IPS-18c (cell line): ENCODE measurements around the gene ANXA3.

Experiments
- H3K4me3 ChIP-seq: 2 replicates; pipeline ENCODE4 v1.7.0; 2013; ENCODE audit warnings: low read depth, mild to moderate bottlenecking, low read length, moderate library complexity; ENCODE audit not compliant: insufficient read depth
- H3K9me3 ChIP-seq: one replicate; pipeline ENCODE4 v1.6.1; 2013; ENCODE audit warnings: mild to moderate bottlenecking, low read length, moderate library complexity; ENCODE audit not compliant: control insufficient read depth, insufficient read depth

ANXA3 gene

DNA sequence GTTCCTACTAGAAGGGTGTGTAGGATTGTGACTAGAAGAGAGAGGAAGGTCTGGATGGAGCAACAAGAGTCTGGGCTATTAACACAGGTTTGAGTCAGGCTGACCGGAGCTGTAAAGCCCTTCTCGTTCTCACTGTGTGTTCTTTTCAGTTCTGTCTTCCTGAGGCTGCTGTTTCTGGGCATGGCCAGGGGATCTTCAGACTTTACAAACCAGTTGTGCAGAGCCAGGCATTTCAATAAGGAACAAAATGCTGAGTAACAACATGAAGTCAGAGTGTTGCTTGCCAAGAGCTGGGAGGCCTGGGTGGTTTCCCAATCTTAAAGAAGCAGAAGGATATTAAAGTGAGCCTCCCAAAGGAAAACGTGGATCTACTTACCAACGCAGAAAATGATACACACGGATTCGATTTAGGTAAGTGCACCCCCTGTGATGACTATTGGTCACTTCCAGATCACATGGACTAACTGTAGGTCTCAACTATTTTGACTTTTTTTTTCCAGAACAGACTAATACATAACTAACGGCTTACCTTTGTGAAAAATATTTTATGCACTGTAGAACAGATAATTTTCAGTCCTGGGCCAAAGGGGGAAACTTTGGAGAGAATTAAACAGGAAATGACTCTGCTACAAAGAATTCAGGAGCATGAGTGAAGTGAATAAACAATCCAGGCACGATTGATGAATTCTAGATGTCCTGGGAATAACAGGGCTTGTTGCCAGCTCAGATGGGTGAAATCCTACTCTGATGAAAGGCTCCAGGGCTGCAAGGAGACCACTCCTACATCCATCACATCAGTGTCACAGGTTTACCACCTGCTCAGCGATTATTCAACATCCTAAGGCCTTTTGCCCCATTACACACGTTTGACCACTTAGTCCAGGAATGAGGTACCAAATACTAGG, 94.5 kb downstream of the ANXA3 start:
- H3K4me3 ChIP-seq = no peak overlapping the region
- no peaks in the 10 kb centered on the region for H3K9me3 ChIP-seq

DNA sequence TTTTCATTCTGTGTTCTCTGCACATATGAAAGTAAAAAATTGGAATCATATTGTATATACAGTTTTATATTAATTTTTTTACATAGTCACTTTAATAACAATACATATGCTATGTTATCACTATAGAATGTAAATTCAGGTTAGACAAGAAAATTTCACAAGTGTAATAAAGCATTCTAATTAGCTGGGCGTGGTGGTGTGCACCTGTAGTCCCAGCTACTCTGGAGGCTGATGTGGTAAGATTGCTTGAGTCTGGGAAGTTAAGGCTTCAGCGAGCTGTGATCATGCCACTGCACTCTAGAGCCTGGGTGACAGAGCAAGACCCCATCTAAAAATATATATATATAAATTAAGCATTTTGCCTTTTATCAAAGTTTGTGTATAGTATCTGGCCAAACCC, 95.7 kb downstream of the ANXA3 start:
- no peaks in the 10 kb centered on the region for H3K9me3 ChIP-seq
- H3K4me3 ChIP-seq = no peak overlapping the region

DNA sequence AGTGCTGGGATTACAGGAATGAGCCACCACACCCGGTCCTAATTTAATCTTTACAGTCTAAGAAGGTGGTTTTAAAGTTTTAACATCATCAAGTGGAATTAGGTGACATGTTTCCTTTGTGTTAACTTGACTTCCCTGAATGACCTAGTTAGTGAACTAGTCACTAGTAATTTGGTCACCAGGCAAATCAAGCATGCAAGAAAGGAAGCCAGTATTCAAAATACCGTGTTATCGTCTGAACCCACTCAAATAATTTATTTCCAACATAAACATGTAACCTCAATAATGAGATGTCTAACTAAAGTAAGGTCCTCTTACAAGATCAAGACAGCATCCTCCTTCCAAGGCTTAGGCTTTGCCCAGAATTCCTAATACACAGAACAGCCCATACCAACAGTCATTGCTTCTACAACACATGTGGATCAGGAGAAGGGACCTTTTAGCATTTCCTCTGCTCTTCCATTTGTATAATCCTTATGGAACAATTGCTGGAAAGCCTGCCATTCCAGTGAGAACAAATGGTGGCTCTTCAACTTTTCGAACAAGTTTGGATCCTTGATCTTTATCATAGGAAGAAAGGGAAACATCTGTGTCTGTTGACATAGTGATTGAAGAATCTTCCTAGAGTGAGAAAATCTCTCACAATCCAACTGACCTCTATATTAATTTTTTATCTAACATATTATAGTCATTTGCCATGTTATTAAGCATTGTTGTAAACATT, 97.2 kb downstream of the ANXA3 start:
- Histone ChIP-seq H3K9me3 (no peaks in the 10 kb centered on the region), H3K4me3 (no peak overlapping the region)

DNA sequence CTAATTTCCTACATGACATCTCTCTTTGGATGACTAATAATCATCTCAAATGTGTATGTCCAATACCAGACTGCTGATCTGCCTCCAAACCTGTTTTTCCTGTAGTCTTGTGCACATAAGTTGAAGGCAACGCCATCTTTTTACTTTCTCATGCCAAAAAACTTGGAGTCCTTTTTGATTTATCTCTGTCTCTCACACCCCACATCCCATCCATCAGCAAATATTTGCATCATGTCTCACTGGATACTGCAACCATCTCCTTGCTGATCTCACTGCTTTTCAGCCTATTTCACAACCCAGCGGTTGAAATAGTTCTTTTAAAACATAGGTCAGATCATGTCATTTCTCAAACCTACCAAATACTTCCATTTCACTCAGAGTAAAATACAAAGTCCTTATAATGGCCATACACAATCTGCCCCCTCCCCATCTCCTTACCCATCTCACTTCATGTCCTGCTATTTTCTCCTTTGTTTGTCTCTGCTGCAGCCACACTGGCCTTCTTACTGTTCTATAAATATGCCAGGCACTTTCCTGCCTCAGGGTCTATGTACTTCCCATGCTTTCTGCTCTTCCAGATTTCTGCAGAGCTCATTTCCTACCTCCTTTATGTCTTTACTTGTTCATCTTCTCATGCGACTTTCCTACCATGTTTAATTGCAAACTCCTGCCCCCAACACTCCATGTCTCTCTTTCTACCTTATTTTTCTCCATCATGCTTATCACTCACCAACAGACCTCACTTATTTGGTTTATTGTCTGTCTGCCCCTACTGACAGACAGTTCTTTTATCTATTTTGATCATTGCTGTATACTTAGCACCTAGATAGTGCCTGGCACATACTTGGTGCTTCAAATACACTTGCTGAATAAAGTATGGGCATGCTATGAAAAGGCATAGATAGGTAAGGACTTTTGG, 98.8 kb downstream of the ANXA3 start:
- no peak overlapping the region for H3K4me3 ChIP-seq
- no peaks in the 10 kb centered on the region for H3K9me3 ChIP-seq

DNA sequence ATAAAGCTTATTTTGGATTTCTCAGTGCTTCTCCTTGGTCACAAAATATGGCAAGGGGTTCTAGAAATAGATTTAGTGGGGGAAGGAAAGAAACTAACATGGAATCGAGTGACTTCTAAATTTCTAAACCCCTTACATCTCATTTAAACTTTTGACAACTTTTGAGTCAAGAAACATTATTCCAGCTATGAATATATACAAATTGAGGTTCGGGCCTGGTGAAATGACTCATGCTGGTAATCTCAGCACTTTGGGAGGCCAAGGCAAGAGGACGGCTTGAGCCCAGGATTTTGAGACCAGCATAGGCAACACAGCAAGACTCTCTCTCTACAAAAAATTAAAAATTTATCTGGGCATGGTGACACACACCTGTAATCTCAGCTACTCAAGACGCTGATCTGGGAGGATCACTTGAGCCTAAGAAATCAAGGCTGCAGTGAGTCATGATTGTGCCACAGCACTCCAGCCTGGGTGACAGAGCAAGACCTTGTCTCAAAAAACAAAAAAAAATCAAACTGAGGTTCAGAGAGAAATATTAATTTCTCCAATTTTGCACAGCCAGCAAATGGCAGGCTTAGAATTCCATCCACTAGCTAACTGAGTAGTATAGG, 99.8 kb downstream of the ANXA3 start:
- no peak overlapping the region for H3K4me3 ChIP-seq
- H3K9me3 ChIP-seq = no peaks in the 10 kb centered on the region

DNA sequence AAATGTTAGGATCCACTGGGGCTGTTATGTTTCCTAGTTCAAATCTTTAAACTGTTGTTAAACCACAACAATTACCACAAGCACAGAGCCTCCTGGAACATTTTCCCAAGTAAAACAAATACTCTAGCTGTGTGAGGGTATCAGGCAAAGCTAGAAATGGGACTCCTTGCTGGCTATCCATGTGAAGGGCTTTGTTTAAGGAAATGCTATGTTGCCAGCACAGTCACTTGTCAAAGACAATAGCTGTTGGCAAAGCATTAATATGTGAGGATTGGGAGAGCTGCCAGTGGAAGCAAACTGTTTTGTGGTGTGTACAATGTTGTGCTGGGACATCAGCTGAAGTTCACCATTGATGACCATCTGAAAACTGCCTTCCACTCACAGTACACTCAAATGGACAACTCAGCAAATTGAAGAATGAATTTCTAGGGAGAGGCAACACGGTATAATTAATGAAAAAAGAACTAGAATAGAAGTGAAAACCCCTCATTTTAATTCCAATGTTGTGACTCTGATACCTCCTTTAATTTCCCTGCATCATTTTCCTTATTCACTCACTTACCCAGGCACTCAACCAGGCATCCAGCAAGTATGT, 100.8 kb downstream of the ANXA3 start:
- H3K9me3 ChIP-seq = no peaks in the 10 kb centered on the region
- H3K4me3 ChIP-seq = no peak overlapping the region

DNA sequence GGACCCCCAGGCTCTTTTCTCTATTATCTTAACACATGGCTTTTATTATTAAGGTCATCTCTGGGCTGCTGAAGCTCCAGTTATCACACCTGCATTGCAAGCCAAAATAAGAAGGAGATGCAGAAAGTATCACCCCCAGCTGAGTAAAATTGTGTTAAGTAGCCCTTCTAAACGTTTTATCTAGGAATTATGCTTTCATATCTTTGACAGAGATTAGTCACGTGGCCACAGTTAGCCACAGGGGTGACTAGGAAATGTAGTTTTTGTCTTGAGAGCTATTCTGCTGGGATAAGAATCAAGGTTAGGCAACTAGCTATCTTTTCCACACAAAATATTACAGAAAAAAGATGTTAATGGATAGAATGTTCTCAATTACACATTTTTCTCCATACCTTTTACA, 102.1 kb downstream of the ANXA3 start:
- no peaks in the 10 kb centered on the region for H3K9me3 ChIP-seq
- no peak overlapping the region for H3K4me3 ChIP-seq

DNA sequence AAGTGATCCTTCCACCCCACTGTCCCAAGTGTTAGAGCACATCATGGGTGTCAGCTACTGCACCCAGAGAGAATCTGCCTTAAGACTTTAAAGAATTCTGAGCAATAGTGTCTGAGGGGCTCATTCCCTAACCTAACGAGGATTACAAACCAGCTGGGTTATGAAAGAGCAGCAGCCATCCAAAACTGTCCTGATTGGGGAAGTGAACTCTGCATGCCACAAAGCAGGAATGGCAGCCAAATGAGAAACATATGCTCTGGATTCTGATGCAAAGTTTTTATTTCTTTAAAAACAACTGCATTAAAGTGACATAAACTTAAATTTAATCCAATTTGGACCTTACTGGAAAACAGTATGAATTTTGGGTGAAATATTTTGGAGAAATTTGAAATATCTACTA, 103.2 kb downstream of the ANXA3 start:
- Histone ChIP-seq H3K9me3 (no peaks in the 10 kb centered on the region), H3K4me3 (no peak overlapping the region)

DNA sequence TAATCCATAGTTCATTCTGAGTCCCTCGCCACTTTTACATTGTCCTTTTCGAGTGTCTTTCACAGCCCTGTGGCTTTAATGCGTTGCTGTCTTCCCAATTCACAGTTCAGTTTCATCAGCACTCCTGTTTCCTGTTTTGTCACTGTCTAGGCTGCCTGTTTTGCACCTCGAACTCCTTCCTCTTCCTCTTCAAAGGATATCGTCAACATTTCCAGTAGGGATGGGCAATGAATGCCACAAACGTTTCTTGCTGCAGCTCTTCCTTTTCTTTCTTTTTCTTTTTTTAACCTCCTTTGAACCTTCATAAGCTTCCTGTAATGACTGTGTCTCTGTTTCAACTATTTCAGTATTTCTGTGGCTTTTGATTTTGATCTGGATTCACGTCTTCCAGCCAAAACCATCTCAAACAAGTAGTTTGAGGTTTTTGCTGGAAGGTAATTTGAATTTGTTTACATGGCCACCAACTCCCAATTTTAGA, 105.4 kb downstream of the ANXA3 start:
- Histone ChIP-seq H3K4me3 (no peak overlapping the region), H3K9me3 (no peaks in the 10 kb centered on the region)

DNA sequence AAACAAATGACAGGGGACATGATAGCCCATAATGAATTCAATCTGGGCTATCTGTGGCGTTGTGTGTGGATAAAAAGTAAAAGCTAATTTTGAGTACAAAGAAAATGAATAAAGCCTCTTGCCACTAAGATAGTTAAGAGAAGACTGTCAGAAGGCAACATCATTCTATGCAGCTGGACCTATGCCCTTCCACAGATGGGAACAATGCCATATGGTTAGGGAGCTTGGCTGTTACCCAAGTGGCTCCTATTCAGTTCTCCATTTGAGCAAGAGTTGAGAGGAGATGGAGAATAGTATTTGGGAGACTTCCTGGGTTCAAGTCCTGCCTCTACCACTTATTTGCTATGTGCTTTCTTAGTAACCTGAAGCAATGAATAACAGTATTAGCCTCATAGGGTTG, 107.7 kb downstream of the ANXA3 start:
- Histone ChIP-seq H3K4me3 (no peak overlapping the region), H3K9me3 (no peaks in the 10 kb centered on the region)

DNA sequence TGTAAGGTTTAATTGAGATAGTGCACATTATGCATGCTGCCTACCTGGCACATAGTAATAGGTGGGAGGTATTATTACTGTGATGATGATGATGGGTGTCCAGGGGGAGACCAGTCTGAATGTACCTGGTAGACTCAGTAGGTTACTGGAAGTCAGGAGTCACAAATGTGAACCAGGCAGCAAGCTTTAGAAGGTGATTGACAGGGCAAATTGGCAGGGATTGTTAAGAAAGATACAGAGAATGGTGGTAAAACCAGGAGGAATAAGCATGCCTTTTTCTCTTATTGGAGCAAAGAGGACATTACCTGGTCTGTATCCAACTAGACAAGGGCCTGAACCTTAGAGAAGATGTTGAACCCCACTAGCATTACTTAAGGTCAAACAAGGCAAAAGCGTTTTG, 108.1 kb downstream of the ANXA3 start:
- H3K9me3 ChIP-seq = no peaks in the 10 kb centered on the region

More for the DNA sequence above, 108.1 kb downstream of the ANXA3 start:
- no peak overlapping the region for H3K4me3 ChIP-seq
